Activated naive CD4-positive, alpha-beta T cell treated with Interleukin-2 at 50 U/mL for 16 hours (primary cell): ENCODE data around the gene ATG16L1.

ENCODE experiments used
- DNase-seq: peaks from one replicate; pipeline ENCODE4 v3.0.0-alpha.2; 2020

ATG16L1 gene

DNA sequence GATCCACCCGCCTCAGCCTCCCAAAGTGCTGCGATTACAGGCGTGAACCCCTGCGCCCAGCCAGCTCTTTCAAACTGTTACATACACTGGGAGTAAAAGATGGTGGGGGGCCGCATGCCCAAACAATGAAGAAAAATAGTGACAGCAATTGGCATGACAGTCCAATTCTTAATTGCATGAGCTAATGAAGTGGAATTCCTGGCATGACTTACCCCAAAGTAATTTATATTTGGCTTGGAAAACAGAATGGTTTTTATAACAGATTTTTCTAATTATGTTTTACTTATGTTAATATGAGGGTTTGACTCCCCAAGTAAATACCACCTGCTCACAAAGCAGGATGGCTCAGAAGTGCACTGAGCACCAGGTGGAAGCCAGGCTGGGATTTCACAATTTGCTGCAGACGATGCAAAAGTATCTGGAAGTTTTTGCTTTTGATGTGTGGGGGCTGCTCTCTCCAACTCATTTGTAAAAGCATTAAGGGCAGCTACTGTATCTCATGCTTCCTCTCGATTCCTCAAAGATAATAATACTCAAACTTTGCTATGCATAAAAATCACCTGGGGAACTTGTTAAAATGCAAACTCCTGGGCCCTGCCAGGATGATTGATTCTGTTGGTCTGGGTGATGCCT is 24.0 kb upstream of the ATG16L1 start:
- DNase-seq: no peak

DNA sequence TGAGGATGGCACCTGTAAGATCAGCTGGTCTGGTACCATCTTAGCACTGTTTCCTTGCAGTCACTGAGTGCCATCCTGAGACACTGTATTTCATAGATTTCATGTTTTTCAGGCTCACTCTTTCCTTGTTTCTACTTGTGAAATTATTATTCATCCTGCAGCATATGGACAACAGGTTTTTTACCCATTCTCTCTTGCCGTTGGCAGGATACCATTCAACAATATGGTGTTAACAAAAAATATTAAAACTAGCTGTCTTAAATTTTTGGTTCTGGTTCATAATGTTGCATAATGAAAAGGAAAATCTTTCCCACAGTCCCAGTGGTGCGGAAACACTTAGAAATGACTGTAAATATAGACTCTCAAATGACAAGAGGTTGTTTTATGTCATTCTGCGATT is 23.1 kb upstream of the ATG16L1 start:
- DNase-seq: no peak

DNA sequence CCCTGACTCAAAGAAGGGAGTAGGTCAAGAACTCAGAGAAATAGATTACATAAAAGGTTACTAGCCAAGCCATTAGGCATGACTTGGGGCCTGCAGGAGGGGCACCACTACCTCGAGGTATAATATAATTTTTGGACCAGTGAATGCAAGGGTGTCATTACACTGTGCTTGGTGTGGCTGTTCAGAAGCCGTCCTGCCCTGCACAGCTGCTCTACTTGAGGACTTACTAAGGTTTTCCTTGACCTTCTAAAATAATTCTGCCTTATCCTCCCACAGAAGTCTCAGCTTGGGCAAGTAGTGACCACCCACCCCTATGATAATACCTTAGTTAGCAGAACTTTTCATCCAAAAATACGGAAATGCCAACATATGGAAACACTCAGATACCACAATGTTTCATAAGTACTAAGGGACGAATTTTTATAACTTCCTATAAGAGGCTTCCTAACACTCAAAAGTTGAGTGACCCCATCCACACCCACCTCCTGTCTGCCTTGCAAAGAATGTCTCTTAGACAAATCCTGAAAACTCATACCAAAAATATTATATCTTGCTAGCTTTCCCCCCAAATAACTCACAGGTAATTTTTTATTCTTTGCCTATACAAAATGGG is 17.7 kb upstream of the ATG16L1 start:
- DNase-seq: no peak

DNA sequence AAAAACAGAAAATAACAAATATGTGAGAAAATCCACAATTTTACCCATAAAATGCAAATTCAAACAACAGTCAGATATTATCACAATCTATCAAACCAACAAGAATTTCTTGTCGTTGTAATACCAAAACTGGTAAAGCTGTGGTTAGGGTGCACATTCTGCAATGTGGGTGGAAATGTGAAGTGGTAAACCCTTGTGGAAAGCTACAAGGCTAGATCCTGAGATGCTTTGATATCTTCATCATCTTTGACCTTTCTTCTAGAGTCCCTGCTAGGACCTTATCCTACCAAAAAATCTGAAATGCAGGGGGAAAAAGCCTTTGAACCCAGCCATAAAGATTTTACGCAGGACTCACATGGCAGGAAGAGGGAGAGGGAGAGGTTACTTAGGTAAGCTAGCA is 17.2 kb upstream of the ATG16L1 start:
- DNase-seq: peak; percentile 24

DNA sequence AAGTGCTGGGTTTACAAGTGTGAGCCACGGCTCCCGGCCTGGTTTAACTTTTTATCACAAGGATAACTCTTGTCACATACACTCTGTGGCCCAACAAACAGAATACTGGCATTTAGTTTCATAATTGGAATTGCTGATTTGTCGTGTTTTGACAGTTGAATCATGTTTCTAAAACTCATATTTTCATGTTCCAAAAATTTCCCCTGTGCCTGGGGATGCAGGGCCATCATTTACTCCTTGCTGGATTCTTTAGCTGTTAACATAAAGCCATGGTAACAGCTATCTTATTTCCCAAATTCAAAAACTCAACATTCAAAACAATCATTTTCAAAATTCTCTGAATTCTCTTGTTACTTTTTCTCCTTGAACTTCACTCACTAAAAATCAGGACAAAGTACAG is 16.5 kb upstream of the ATG16L1 start:
- DNase-seq: no peak

DNA sequence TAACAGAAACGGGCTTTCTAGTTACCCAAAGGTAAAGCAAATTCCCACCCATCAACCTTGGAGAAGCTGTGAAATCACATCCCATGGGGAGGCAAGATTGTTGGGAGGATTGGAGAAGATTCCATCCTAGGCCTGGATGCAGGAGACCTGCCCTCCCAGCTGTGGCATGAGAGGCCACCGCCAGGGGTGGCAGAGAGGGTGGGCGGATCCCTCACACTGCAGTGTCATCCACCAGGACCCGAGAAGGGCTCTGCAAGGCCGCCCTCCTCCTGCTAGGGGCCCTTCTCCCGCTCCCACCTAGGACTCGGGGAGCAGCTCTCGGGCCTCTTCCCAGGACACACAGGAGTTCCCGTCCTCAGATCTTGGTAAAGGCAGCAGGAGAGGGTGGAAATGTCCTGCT is 15.5 kb upstream of the ATG16L1 start:
- no peak for DNase-seq

DNA sequence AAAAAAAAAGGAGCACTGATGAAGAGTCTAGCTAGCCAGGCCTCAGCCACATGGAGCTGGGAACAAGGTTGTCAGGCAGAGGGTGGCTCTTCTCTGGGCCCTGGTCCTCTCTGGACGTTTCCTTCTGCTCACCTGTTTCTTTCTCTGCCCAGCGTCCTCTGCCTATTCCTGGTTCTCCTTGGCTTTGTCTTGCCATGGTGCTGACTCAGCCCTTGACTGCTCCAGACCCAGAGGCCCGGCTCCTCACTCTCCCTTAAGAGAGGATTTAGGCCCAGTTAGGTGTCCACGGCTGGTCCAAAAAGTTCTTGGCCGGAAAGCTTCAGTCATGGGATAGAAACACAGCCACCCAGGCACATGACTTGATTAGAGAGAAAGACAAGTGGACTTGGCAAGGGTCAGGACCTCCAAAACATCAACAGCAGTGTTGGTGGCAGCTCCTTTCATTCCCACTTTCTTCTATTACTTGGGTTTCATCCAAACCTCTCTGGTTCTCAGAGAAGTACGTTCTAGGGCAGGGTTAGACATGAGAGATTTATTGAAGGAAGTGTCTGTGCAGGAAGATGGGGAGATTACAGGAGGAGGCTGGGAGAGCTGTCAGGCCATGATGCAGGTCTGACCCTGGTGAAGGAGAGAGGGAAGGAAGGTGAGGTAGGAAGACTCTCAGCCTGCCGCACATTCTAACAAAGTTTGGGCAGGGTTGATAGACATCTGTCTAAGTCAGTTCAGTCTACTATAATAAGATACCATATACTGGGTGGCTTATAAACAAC is 14.5 kb upstream of the ATG16L1 start:
- DNase-seq: no peak

DNA sequence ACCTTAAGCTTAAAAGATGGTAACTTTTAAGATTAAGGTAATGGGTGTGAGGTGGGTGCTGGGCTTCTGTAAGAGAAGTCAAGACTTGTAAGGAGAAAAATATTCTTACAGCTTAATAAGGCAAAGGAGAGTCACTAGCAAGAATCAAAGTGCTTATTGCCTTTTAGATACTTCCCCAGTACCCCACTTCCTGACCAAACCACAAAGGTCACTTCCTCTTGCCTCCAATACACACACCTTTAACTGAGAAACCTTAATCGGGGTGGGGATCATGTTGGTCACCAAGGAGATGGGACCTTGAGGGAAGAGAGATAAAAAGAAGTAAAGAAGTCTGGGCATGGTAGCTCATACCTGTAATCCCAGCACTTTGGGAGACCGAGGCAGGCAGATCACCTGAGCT is 10.6 kb upstream of the ATG16L1 start:
- no peak for DNase-seq

DNA sequence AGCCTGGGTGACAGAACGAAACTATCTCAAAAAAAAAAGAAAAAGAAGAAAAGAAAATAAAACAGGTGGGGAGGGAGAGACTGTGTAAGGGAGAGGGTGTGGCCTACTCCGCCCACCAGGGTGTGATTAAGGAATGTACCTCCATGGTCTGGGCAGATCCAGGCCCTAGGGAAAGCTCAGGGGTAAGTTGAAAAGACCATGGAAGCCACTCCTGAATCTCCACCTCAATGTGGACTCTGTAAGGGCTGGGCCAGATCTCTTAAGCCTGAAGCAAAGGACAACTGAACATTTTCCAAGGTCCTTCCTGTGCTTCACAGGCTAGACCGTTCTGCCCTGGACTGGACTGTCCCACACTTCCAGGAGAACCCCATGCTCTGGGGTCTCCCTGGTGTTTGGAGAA is 9.7 kb upstream of the ATG16L1 start:
- DNase-seq: no peak

DNA sequence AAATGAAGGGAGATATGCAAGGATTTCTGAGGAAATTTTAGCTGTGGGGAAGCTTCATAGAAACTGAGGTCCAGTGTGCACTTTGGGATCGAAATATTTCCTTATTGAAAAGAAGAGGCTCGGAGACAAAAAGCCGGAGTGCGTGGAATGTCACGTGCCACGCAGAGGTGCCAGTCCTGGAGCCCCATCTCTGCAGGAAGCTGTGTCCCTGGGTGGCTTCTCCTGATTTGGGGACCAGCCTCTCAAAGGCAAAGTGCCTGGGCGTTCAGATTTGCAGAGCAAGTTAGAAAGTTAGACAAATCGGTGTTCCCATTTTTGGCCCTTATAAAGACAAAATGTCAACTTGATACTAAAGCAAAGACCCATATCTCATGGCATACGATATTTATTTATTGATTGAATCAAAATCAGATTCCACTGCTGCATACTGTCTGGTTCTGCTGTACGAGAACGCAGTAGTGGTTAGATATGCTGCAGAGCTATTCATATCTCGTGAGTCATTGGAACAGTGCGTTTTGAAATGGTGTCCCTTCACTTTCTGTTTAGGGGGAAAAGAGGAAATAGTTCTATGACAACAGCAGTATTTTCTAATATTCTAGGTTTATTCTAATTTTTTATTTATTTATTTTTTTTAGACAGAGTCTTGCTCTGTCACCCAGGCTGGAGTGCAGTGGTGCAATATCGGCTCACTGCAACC is 9.1 kb upstream of the ATG16L1 start:
- no peak for DNase-seq

DNA sequence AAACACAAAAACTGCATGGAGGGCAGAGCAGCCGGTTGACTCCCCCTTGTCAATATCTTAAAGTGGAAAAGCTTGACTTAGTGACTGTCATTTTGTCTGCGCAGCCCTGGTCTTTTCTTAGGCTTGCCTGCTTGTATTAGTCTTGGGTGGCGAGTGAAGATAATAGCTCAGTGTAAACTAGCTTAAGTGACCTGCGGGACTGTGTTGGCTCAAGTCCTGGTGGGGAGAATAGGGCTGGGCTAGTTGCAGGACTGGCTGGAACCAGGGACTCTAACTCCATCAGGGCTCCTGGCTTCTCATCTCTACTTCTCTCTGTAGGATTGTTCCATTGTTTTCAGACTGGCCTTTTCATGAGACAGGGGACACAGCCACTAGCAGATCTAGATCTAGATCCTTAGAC is 8.1 kb upstream of the ATG16L1 start:
- DNase-seq: no peak

DNA sequence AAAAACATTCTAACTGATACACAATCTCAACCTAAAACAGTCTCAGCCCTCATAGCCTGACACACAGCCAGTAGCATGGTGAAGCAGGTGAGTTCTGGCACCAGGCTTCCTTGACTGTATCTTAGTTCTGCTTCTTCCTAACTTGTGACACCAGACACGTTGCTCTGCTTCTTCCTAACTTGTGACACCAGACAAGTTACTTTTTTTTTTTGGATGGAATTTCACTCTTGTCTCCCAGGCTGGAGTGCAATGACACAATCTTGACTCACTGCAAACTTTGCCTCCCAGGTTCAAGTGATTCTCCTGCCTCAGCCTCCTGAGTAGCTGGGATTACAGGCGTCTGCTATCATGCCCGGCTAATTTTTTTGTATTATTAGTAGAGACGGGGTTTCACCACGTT is 6.7 kb upstream of the ATG16L1 start:
- no peak for DNase-seq

DNA sequence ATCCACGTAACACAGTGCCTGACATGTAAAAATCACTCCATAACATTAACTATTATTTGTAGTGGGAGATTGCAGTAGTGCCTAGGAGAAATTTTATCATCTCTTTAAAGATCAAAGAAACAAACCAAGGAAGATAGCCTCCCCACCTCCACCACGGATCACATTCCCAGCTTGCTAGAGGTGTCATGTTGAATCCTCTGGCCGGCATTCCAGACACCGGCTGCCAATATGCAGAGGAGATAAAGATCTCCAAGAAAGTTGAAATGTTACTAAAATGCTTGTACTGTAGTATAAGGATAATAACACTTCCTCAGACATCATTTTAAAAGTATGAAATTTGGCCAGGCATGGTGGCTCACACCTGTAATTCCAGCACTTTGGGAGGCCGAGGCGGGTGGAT is 6.1 kb upstream of the ATG16L1 start:
- DNase-seq: no peak

DNA sequence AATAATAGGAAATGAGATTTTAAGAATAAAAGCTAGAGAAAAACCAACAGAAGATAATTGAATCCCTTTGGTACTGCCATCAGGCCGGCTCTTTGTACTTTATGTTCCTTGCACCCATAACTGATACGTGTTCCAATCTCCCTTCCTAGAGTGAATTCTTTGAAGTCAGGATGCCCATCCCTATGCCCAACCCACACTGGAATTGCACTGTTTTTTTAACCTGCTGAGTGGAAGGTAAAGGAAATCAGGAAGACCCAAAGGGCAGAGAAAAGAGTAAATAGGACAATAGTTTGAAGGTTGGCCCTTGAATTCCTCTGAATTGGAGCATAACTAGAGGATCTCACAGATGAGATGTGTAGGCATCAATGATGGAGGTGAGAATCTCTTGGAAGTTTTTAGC is 4.4 kb upstream of the ATG16L1 start:
- no peak for DNase-seq

DNA sequence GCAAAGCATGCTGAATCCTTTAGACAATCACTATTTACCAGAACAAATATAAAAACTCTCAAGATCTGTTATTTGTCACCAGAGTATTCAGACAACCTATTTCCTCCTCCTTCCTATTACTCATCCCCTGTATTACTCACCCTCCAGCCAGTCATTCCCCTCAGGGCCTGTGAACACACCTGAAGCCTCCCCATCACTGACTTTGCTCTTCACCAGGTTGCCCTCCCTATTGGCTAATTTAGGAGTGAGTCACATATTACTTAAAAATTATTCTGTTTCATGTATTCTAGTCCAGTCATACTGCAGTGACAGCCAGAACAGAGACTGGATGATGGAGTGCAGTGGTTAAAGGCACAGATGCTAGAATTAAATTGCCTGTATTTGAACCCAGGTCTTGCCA is 3.7 kb upstream of the ATG16L1 start:
- peak; percentile 66 for DNase-seq

DNA sequence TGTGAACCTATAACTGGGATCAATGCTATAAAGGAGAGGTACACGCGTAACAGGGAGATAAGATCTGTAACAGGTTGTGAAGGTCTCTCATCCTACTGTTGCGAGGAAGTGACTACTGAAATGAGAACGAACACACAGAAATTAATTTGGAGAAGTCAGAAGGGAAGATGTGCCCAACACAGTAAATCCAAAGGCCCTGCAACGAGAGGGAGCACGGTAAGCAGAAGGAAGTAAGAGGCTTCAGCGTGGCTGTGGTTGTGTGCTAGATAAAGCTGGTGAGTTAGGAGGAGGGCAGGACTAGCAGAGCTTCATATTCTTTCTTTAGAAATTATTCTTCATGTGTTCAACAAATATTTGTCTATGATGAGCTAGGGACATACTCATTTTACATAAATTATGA is 2.5 kb upstream of the ATG16L1 start:
- DNase-seq: no peak

DNA sequence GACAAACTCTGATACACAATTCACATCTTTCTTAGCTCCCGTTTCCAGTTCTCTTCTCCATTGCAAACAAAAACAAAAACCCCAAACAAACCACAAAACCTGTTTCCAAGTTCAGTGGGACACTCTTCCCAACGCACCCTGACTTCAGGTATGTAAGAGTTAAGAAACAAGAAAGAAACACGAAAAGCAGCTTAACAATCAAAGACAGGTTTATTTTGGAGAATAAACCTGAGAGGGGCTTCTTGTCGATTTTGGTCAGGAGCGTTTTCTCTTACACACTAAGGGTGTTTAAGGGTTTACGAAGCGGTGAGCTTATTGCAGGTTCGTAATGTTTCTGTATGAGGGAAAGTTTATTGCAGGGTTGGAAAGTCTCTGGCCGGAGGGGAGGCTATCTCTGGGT is 905 bp upstream of the ATG16L1 start:
- no peak for DNase-seq

DNA sequence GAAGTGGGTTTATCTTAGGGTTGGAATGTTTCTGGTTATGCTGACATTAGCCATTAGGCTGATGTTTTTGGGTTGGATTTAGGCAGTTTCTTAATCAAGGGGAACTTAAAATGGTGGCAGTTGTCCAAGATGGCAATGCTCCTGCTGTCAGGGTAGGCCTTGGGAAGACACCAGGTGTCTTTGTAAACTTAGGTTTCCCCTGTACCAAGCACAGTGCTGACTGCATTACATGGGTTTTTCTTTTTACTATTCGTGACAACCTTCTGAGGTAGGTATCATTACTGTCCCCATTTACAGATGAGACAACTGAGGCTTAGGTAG is 528 bp upstream of the ATG16L1 start:
- DNase-seq: no peak

DNA sequence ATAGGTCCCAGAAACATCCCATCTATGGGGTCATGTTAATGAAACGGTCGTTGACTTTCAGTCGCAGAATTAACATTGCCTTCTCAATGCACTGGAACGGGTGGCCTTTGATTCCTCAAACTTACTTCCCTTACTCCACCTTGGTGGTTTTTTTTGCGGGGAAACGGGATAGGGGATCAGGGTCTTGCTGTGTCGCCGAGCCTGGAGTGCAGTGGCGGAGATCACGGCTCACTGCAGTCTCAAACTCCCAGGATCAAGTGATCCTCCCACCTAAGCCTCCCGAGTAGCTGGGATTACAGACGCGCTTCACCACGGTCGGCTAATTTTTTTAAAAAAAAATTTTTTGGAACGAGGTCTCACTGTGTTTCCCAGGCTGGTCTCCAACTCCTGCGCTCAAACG is 754 bp downstream of the ATG16L1 start:
- DNase-seq: no peak

DNA sequence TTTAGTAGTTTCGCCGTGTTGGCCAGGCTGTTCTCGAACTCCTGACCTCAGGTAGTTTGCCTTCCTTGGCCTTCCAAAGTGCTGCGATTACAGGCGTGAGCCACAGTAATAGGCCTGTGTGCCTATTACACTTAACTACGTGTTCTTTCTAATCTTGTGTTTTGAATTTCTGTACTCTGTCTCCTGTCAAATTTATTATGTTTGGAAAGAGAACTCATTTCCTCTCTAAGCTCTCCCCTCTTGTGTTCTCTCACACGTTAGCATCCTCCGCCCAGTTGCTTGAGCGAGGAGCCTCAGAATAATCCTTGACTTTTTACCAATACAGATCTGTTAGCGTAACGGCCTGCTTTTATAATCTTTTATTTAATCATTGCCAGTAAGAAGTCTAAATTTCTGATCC is 3.7 kb downstream of the ATG16L1 start:
- DNase-seq: no peak

DNA sequence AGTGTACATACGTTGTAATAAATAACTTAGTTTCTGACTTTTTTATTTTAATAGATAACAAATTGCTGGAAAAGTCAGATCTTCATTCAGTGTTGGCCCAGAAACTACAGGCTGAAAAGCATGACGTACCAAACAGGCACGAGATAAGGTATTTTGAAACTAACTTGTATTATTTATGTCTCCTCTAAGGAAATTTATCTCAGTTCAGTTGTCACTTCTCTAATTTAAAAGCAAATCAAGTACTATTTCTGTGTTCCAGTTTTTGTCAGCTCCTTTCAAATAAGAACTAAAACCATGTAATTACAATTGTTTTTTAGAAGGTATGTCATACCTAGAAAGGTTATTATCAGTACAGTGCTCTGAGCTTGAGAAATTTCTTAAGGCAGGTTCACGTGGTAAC is 4.6 kb downstream of the ATG16L1 start:
- DNase-seq: no peak

DNA sequence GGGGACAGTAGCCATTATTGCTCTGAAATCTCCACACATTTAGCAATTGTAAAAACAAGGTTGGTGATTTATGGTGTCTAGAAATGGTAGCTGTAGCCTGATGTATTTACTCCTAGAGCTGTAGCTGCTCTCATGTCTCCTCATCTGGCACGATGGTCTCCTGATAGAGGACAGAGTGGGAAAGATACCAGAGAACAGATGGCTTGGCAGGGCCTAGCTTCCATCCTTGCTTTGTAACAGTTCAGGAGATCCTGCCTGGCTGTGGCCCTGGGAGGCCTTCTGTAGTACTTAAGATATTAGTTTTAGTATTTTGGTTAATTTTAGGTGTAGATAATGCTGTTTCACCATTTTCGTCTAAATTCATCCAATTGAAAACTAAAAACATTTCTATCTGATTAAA is 6.7 kb downstream of the ATG16L1 start:
- DNase-seq: no peak

DNA sequence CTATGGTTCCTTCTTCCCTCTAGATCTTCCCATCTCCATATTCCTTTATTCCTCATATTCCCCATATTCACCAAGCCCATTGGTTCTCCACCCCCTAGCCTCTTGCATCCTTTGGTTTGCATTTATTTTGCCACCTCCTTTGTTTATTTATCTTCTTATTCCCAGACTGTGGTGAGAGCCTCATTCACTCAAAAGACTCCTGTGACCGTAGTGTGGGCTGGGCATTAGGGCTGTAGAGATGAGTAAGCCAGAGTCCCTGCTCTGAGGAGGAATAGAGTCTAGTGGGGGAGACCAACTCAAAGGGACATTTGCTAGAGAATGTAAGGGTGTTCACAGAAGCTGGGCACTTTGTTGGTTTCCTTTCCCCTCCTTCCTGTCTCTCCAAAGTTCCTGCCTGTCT is 8.3 kb downstream of the ATG16L1 start:
- no peak for DNase-seq

DNA sequence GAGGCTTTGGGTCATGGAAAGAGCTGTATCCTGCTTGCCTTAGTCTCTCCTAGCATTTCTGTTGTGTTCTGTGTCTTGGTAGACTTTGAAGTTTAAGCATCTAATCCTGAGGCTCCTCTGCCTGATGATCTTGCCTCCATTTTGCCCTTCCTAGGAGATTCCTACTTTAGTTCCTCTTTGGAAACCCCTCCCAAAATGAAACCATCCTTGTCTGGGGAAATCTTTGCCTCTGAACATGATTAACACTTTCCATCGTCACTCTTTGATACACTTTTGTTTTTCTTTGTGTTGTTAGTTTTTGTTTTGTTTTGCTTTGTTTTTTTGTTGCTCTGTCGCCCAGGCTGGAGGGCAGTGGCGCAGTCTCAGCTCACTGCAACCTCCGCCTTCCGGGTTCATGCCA is 9.2 kb downstream of the ATG16L1 start:
- DNase-seq: no peak
